ENCODE results near the gene THRB.

Gene THRB

GRCh38 chr3:24386458-24386857 lies 108.2 kb downstream of the THRB start:
- H3K4me3 Mint-ChIP-seq: no peak overlapping the region
- no peaks in the 10 kb centered on the region for H3K4me1 Mint-ChIP-seq (ENCODE audit: low read depth)
- no peaks in the 10 kb centered on the region for H3K36me3 Mint-ChIP-seq (ENCODE audit: low read depth)
- no peaks in the 10 kb centered on the region for H3K9me3 Mint-ChIP-seq
- no peak overlapping the region for H3K27ac Mint-ChIP-seq
- no peaks in the 10 kb centered on the region for H3K27me3 Mint-ChIP-seq
- no peak for DNase-seq

DNA sequence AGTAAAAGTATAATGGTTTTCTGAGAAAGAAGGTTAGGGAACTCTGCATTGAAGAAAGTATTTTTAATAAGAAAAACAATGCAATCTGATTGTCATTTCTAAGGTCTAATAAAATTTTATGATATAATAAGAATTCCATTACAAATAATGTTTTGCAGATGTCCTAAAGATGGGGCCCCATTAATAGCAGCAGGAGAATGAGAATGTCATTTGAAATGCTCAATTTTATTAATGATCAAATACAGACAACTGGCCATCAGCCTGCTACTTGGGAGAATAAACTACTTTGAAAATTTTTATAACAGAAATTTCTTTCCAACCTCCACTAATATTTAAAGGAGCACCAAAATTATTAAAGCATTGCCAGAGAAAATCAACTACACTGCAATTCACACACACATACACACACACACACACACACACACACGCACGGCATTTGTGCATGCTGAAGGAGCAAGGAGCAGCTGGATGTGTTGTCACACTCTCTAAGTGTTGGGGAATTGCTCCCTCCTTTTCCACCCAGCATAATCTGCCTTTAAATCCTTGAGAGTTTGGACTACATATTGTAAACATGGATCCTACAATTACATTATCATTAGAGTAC lies 109.5 kb downstream of the THRB start:
- no peak overlapping the region for H3K27ac Mint-ChIP-seq
- DNase-seq: no peak
- H3K9me3 Mint-ChIP-seq: no peaks in the 10 kb centered on the region
- no peaks in the 10 kb centered on the region for H3K36me3 Mint-ChIP-seq (ENCODE audit: low read depth)
- no peaks in the 10 kb centered on the region for H3K27me3 Mint-ChIP-seq
- H3K4me1 Mint-ChIP-seq (ENCODE audit: low read depth): no peaks in the 10 kb centered on the region
- H3K4me3 Mint-ChIP-seq: no peak overlapping the region

DNA sequence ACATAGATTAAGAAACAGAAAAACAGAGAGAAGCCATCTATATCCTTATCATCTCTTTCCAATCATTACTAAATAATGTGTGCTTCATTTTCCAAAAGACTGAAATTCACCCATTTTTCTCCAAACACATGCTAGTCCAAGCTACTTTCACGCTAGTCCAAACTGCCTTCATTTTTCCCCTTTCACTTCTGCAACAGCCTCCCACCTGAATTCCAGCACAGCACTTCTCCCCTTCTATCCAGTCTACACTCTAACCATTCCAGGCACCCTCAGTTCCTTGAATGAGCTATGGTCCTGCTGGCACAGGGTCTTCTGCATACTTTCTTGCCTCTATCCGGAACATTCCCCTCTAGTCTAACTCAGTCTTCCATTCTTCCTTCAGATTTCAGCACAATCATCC lies 112.0 kb downstream of the THRB start:
- Mint-ChIP-seq H3K27me3 (no peaks in the 10 kb centered on the region), H3K27ac (no peak overlapping the region), H3K4me3 (no peak overlapping the region), H3K4me1 (ENCODE audit: low read depth) (no peaks in the 10 kb centered on the region), H3K9me3 (no peaks in the 10 kb centered on the region), H3K36me3 (ENCODE audit: low read depth) (no peaks in the 10 kb centered on the region)
- no peak for DNase-seq

- Mint-ChIP-seq H3K9me3 (no peaks in the 10 kb centered on the region), H3K4me3 (no peak overlapping the region), H3K27ac (no peak overlapping the region), H3K27me3 (no peaks in the 10 kb centered on the region), H3K36me3 (ENCODE audit: low read depth) (no peaks in the 10 kb centered on the region), H3K4me1 (ENCODE audit: low read depth) (no peaks in the 10 kb centered on the region)
- DNase-seq: no peak
Measured at GRCh38 chr3:24379936-24380335, 114.7 kb downstream of the THRB start.

- DNase-seq: no peak
- Mint-ChIP-seq H3K27ac (no peak overlapping the region), H3K27me3 (no peaks in the 10 kb centered on the region), H3K4me1 (ENCODE audit: low read depth) (no peaks in the 10 kb centered on the region), H3K4me3 (no peak overlapping the region), H3K36me3 (ENCODE audit: low read depth) (no peaks in the 10 kb centered on the region), H3K9me3 (no peaks in the 10 kb centered on the region)
Measured at GRCh38 chr3:24378313-24378712, 116.3 kb downstream of the THRB start.

DNA sequence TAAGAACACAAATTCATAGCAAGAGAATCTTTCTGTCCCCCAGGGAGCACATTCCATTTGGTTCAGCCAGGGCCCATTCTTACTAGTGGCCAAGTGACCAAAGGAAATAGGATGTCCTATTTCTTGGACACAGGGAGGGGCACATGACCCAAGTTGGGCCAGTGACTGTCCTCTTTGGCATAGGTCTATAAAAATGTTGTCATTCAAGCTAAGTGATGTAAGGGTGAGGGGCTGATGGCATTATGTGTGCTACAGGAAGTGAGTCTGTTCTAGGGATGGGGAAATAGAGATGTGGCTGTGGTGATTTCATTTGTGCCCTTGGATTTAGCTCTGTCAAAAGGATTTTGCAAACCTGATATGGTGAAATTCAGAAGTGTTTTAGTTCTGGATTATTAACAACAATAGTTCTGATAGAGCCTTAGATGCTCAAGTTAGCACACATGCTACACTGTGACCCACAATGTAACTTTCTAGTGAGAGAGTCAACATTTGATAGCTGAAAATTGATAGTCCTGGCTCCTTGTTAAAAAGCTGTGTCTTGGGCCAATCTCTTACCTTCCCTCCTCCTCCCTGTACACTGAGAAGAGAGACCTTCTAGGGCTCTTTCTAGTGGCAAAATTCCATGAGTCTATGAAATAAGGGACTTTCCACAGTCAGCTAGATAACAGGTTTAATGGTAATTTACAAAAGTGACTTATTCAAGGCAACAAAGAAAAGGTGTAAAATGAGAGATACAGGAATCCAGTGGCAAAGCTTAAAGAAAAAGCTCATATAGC lies 117.2 kb downstream of the THRB start:
- no peak overlapping the region for H3K27ac Mint-ChIP-seq
- H3K4me1 Mint-ChIP-seq (ENCODE audit: low read depth): no peaks in the 10 kb centered on the region
- H3K9me3 Mint-ChIP-seq: no peaks in the 10 kb centered on the region
- H3K36me3 Mint-ChIP-seq (ENCODE audit: low read depth): no peaks in the 10 kb centered on the region
- H3K27me3 Mint-ChIP-seq: no peaks in the 10 kb centered on the region
- DNase-seq: no peak
- no peak overlapping the region for H3K4me3 Mint-ChIP-seq

- no peaks in the 10 kb centered on the region for H3K4me1 Mint-ChIP-seq (ENCODE audit: low read depth)
- H3K27me3 Mint-ChIP-seq: no peaks in the 10 kb centered on the region
- no peaks in the 10 kb centered on the region for H3K36me3 Mint-ChIP-seq (ENCODE audit: low read depth)
- no peak overlapping the region for H3K27ac Mint-ChIP-seq
- H3K9me3 Mint-ChIP-seq: no peaks in the 10 kb centered on the region
- no peak for DNase-seq
- H3K4me3 Mint-ChIP-seq: no peak overlapping the region
Measured at GRCh38 chr3:24375947-24376384, 118.7 kb downstream of the THRB start.

- DNase-seq: no peak
- H3K27me3 Mint-ChIP-seq: no peaks in the 10 kb centered on the region
- no peak overlapping the region for H3K4me3 Mint-ChIP-seq
- H3K27ac Mint-ChIP-seq: no peak overlapping the region
- no peaks in the 10 kb centered on the region for H3K4me1 Mint-ChIP-seq (ENCODE audit: low read depth)
- no peaks in the 10 kb centered on the region for H3K9me3 Mint-ChIP-seq
- H3K36me3 Mint-ChIP-seq (ENCODE audit: low read depth): no peaks in the 10 kb centered on the region
Measured at GRCh38 chr3:24374801-24375200, 119.8 kb downstream of the THRB start.

DNA sequence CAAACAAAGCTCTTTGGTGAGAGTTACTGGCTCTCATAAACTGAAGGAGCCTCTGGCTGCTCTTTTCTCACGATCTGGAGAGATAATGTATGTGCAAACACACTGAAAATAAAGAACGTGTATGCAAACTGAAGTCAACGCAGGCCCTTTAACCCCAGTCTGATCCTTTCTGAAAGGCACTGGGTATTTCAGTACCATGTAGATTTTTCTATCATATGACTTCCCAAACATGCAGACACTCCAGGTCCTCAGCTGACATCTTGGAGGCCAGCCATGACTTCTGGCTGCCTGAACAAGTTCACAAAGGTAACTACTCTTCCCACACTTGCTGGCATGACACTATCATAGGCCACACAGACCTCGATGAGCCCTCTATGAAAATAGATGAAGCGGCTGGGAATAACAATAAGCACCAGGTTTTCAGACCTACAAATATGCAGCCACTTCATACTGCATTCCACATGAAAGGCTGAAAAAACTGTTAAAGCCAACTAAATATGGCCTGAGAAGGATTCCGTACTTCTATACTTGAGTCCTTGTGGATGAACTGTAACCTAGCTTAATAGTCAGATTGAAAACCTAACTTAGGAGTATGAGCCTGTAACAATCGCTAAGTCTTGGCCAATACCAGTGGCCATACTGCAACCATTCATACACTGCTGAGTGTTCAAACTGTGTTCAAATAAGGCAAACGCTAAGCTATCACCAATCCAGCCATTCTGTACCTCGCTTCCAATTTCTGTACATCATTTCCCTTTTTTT lies 121.3 kb downstream of the THRB start:
- Mint-ChIP-seq H3K4me1 (ENCODE audit: low read depth) (no peaks in the 10 kb centered on the region), H3K27me3 (no peaks in the 10 kb centered on the region), H3K27ac (no peak overlapping the region), H3K4me3 (no peak overlapping the region), H3K36me3 (ENCODE audit: low read depth) (no peaks in the 10 kb centered on the region), H3K9me3 (no peaks in the 10 kb centered on the region)
- no peak for DNase-seq

DNA sequence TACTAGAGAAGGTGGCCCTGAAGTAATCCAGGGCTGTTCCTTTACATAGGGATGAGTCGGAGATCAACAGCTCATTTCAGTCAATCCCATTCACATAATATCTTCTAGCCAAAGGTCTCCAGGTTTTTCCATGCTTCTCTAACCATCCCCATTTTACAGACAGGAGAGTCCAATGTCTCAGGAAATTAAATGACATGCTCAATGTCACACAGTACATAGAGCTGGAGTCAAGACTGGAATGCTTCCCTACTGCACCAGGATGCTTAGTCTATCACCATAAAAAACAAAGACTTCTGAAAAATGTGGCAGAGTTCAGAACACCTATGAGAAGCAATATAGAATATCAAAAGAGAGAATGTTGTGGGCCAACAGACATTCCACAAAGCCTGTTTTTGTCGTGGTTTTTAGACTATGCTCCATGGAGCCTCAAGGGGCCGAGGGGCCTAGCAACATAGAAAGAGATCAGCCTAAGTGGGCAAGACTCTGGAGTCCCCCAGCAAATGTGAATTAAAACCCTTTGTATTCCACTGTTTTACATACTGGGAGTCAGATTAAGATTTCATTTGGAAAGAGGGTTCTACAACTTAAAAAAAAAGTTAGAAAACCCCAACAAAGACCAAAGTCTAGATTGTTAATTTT lies 122.0 kb downstream of the THRB start:
- H3K27ac Mint-ChIP-seq: no peak overlapping the region
- H3K9me3 Mint-ChIP-seq: no peaks in the 10 kb centered on the region
- H3K27me3 Mint-ChIP-seq: no peaks in the 10 kb centered on the region
- H3K4me1 Mint-ChIP-seq (ENCODE audit: low read depth): no peaks in the 10 kb centered on the region
- no peaks in the 10 kb centered on the region for H3K36me3 Mint-ChIP-seq (ENCODE audit: low read depth)
- no peak for DNase-seq
- no peak overlapping the region for H3K4me3 Mint-ChIP-seq

- DNase-seq: no peak
- Mint-ChIP-seq H3K27ac (no peak overlapping the region), H3K9me3 (no peaks in the 10 kb centered on the region), H3K36me3 (ENCODE audit: low read depth) (no peaks in the 10 kb centered on the region), H3K4me1 (ENCODE audit: low read depth) (no peaks in the 10 kb centered on the region), H3K4me3 (no peak overlapping the region), H3K27me3 (no peaks in the 10 kb centered on the region)
Measured at GRCh38 chr3:24370352-24371090, 124.1 kb downstream of the THRB start.

DNA sequence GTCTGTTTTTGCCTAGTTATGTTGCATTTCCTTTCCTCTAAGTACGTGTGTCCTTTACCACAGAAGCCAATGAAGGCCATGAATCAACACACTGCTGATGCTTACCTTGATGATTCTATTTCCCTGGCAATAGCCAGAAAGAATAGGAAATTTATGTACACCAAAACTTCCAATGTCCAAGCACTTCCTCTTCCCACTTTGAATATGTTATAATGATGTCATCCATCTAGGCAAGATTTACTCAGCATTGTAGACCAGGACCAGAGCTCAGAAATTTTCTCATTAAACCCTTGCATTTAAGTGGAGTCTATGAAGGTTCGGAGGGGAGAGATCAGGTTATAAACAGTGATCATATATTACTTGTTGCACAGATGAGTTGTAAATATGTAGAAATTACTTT lies 126.0 kb downstream of the THRB start:
- H3K36me3 Mint-ChIP-seq (ENCODE audit: low read depth): no peaks in the 10 kb centered on the region
- H3K27me3 Mint-ChIP-seq: no peaks in the 10 kb centered on the region
- no peak overlapping the region for H3K4me3 Mint-ChIP-seq
- no peaks in the 10 kb centered on the region for H3K4me1 Mint-ChIP-seq (ENCODE audit: low read depth)
- no peak overlapping the region for H3K27ac Mint-ChIP-seq
- no peaks in the 10 kb centered on the region for H3K9me3 Mint-ChIP-seq
- no peak for DNase-seq

- no peaks in the 10 kb centered on the region for H3K9me3 Mint-ChIP-seq
- H3K27ac Mint-ChIP-seq: no peak overlapping the region
Measured at GRCh38 chr3:24367664-24368264, 126.9 kb downstream of the THRB start.

DNA sequence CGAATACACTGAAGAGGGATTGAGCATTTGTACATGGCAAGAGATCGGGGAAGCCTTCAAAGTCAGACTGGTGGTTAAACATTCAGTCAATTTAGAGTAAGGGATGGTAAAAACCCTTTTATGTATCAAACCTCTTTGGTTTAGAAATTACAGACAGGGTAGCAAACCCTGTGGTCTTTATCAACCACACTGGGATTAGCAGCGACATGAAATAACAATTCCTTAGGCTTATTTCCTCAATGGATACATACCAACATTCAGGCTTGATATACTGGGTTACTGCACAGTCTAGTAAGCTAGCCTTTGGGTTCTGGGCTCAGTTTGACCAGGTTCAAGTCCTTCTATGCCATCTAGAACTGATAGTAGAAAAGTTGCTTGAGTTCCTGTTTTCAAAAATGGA lies 127.4 kb downstream of the THRB start:
- H3K4me3 Mint-ChIP-seq: no peak overlapping the region
- no peaks in the 10 kb centered on the region for H3K36me3 Mint-ChIP-seq (ENCODE audit: low read depth)
- DNase-seq: no peak
- H3K27me3 Mint-ChIP-seq: no peaks in the 10 kb centered on the region
- H3K27ac Mint-ChIP-seq: no peak overlapping the region
- no peaks in the 10 kb centered on the region for H3K4me1 Mint-ChIP-seq (ENCODE audit: low read depth)
- H3K9me3 Mint-ChIP-seq: no peaks in the 10 kb centered on the region

More at GRCh38 chr3:24367664-24368264, 126.9 kb downstream of the THRB start:
- no peaks in the 10 kb centered on the region for H3K27me3 Mint-ChIP-seq
- no peak overlapping the region for H3K4me3 Mint-ChIP-seq
- H3K36me3 Mint-ChIP-seq (ENCODE audit: low read depth): no peaks in the 10 kb centered on the region
- no peaks in the 10 kb centered on the region for H3K4me1 Mint-ChIP-seq (ENCODE audit: low read depth)
- no peak for DNase-seq
